ENCODE measurements around the gene CAPN8.
A peak's percentile ranks its signal among the peaks of the same experiment; 100 is the strongest.

Gene CAPN8

DNA sequence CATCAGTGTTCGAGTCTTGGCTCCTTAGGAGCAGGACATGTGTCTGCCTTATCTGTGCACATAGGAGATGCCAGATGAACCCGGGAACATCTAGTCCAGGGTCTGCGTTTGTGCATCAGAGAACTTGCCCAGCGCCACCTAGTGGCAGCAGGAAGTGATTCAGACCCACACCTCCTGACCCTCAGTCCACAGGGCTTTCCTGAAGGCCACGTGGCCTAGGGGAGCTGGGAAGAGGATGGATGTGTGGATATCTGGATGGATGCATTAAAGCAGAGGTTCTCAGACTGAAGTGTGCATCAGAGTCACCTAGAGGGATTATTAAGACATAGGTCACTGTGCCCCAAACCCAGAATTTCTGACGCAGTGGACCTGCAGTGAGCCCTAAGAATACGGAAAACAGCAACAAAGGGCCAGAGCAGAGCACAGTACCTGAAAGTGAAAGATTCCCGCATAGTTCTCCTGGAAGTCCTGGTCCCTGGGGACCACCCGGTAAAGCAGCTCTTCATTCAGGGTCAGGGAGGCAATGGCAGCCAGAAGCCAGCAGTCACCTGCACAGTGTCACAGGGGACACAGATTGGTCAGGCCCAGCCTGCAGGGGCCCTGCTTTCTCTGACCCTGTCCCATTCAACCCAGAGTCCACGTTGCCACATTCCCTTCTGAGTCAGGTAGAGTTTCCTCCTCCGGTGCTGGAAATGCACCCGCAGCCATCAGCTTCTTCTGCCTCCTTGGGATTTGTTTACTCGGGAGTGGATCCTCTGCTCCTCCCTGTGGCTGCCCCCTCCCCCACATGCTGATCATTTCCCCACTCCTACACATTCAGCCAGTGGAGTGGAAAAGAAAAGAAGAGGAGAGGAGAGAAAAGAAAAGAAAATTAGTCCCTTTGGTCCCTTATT is 37.0 kb downstream of the CAPN8 start:
- Histone ChIP-seq H3K27ac (no peak overlapping the region), H3K36me3 (ENCODE audit: insufficient read depth) (no peaks in the 10 kb centered on the region), H3K27me3 (ENCODE audit: insufficient read depth, low read depth) (no peaks in the 10 kb centered on the region), H3K79me2 (ENCODE audit: insufficient read depth, low read depth) (no peaks in the 10 kb centered on the region), H3K9ac (no peak overlapping the region), H3K4me3 (IDR thresholded peaks at IDR 0.05; ENCODE audit: insufficient read depth, low read depth, low read length) (no peak overlapping the region), H4K20me1 (ENCODE audit: insufficient read depth) (no peaks in the 10 kb centered on the region), H3K4me1 (ENCODE audit: low read depth, poor library complexity, severe bottlenecking) (no peaks in the 10 kb centered on the region), H3K4me2 (no peak overlapping the region), H2AFZ (ENCODE audit: low read depth) (no peak overlapping the region)
- TF ChIP-seq, protein P1, sequence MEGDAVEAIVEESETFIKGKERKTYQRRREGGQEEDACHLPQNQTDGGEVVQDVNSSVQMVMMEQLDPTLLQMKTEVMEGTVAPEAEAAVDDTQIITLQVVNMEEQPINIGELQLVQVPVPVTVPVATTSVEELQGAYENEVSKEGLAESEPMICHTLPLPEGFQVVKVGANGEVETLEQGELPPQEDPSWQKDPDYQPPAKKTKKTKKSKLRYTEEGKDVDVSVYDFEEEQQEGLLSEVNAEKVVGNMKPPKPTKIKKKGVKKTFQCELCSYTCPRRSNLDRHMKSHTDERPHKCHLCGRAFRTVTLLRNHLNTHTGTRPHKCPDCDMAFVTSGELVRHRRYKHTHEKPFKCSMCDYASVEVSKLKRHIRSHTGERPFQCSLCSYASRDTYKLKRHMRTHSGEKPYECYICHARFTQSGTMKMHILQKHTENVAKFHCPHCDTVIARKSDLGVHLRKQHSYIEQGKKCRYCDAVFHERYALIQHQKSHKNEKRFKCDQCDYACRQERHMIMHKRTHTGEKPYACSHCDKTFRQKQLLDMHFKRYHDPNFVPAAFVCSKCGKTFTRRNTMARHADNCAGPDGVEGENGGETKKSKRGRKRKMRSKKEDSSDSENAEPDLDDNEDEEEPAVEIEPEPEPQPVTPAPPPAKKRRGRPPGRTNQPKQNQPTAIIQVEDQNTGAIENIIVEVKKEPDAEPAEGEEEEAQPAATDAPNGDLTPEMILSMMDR (conservative IDR thresholded peaks at IDR 0.05; ENCODE audit: low read depth, low read length) = peak; percentile 83

DNA sequence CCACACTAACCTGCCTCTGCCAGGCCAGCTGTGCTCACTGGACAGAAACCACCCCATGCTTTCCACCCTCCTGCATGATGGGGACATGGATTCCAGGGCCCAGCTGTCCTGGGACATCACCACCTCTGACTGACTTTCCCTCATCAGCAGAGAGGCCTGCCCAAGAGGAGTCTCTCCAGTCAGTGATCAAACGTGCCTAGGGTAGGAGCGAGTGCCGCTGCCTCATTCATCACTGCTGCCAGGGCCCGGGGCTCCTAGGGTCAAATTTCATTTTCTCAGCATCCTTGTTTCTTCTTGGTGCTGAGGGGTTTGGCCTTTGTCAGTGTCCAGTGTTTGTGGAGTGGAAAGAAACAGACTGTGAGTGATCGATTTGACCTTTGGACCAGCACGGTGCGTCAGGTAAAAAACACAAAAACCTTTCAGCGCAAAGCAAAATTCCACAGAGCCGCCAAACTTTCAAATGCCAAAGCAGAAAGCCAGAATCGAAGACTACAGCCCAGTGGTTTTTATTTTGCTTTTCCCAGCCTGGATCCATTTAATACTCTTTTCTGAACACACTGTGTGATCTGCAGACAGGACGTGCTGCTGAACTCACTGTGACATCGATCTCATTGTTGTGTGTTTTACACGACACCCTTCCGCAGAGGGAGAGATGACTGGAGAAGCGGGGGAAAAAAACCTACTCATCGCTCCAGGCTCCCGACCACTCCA is 43.2 kb downstream of the CAPN8 start:
- no peaks in the 10 kb centered on the region for H3K4me1 ChIP-seq (ENCODE audit: low read depth, poor library complexity, severe bottlenecking)
- no peak overlapping the region for H3K4me2 ChIP-seq
- H2AFZ ChIP-seq (ENCODE audit: low read depth) = no peak overlapping the region
- no peak overlapping the region for H3K4me3 ChIP-seq (IDR thresholded peaks at IDR 0.05; ENCODE audit: insufficient read depth, low read depth, low read length)
- no peaks in the 10 kb centered on the region for H3K27me3 ChIP-seq (ENCODE audit: insufficient read depth, low read depth)
- H3K36me3 ChIP-seq (ENCODE audit: insufficient read depth) = no peaks in the 10 kb centered on the region
- no peaks in the 10 kb centered on the region for H3K79me2 ChIP-seq (ENCODE audit: insufficient read depth, low read depth)
- H4K20me1 ChIP-seq (ENCODE audit: insufficient read depth) = no peaks in the 10 kb centered on the region
- no peak overlapping the region for H3K27ac ChIP-seq
- no peak overlapping the region for H3K9ac ChIP-seq
- TF ChIP-seq, protein P1 (conservative IDR thresholded peaks at IDR 0.05; ENCODE audit: low read depth, low read length) = no peak

DNA sequence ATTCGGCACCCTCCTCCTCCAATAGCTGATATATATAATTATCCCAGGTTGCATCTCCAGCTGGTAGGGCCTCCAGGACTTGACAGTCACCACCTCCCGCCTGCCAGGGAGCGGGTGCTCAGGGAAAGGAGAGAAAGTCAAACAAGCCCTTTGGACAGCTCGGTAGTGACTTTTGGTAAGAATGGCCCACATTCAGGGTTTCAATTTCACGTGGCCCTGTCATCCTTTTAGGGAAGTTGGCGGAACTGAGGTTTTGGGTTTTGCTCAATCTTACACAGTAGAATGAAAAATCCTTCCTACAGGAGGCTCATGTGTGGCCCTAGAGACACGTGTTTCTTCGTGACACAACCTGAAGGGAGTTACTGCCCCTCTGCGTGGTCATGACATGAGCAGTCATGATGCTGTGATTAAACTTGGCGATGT is 44.2 kb downstream of the CAPN8 start:
- H3K79me2 ChIP-seq (ENCODE audit: insufficient read depth, low read depth) = no peaks in the 10 kb centered on the region
- H3K27me3 ChIP-seq (ENCODE audit: insufficient read depth, low read depth) = no peaks in the 10 kb centered on the region
- no peak overlapping the region for H3K27ac ChIP-seq
- no peak overlapping the region for H3K9ac ChIP-seq
- H3K4me2 ChIP-seq = no peak overlapping the region
- H3K4me1 ChIP-seq (ENCODE audit: low read depth, poor library complexity, severe bottlenecking) = no peaks in the 10 kb centered on the region
- H2AFZ ChIP-seq (ENCODE audit: low read depth) = no peak overlapping the region
- H3K4me3 ChIP-seq (IDR thresholded peaks at IDR 0.05; ENCODE audit: insufficient read depth, low read depth, low read length) = no peak overlapping the region
- TF ChIP-seq, protein P1 (conservative IDR thresholded peaks at IDR 0.05; ENCODE audit: low read depth, low read length) = no peak
- H3K36me3 ChIP-seq (ENCODE audit: insufficient read depth) = no peaks in the 10 kb centered on the region
- H4K20me1 ChIP-seq (ENCODE audit: insufficient read depth) = no peaks in the 10 kb centered on the region

DNA sequence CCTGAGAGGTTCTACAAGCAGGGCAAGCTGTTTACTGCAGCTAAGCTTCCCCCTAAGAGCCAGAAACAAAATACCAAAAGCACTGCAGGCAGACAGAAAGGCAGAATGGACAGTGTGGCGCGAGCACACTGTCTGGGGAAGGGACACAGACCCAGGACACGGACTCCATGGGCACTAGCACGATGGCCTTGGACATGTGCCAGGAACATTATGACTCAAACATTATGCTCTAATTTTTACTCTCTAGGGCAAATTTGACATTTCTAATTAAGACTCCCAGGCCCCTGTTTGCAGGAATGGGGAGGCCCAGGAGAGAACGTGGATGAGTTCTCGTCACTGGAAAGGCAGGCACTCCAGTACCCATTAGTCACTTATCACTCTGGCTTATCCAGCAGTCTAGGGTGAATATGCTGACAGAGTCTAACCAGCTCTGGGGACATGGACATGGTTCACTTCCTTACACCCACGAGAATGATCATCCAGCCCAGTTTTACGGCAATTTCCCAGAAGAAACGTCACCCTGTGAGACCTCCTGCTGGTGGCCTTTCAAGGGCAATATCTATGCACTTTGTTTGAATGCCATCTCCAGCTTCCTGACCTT is 45.1 kb downstream of the CAPN8 start:
- TF ChIP-seq, protein P1 (conservative IDR thresholded peaks at IDR 0.05; ENCODE audit: low read depth, low read length) = no peak
- Histone ChIP-seq H3K27ac (no peak overlapping the region), H3K4me3 (IDR thresholded peaks at IDR 0.05; ENCODE audit: insufficient read depth, low read depth, low read length) (no peak overlapping the region), H4K20me1 (ENCODE audit: insufficient read depth) (no peaks in the 10 kb centered on the region), H2AFZ (ENCODE audit: low read depth) (no peak overlapping the region), H3K4me1 (ENCODE audit: low read depth, poor library complexity, severe bottlenecking) (no peaks in the 10 kb centered on the region), H3K79me2 (ENCODE audit: insufficient read depth, low read depth) (no peaks in the 10 kb centered on the region), H3K4me2 (no peak overlapping the region), H3K36me3 (ENCODE audit: insufficient read depth) (no peaks in the 10 kb centered on the region), H3K27me3 (ENCODE audit: insufficient read depth, low read depth) (no peaks in the 10 kb centered on the region), H3K9ac (no peak overlapping the region)
